Lower leg skin (tissue), 3 donors: ENCODE results near the gene PRPF38B.

Experiments used
- POLR2A ChIP-seq, 2 donors: fragments of 450-650 bp; IDR thresholded peaks; one replicate each; pipeline ENCODE4 v1.6.1; 2016 to 2017; ENCODE audit warnings: antibody characterized with exemption in 2 of 2, mild to moderate bottlenecking in 1 of 2, moderate library complexity in 1 of 2
- TF ChIP-seq, protein P1 (sequence below), 3 donors: fragments of 450-650 bp; IDR thresholded peaks; one replicate each; pipeline ENCODE4 v1.5.1; 2016; ENCODE audit warnings: antibody characterized with exemption in 3 of 3, mild to moderate bottlenecking in 3 of 3, moderate library complexity in 2 of 3

DNA sequence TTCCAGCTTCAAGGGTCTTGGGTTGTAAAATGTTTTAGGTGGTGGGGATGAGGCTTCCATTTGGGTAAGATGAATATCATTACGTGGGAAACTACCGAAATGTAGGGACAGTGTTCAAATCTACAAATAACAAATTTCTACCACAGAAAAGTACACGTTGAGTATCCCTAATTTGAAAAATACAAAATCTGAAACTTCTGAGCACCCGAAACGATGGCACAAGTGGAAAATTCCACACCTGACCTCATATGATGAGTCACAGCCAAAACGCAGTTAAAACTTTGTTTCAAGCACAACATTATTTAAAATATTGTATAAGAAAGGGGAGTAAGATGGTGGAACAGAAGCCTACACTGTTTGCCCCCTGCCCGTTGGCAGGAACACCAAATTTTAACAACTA is 22.4 kb upstream of the PRPF38B start:
- TF ChIP-seq POLR2A (IDR thresholded peaks at IDR 0.05) = no peak
- TF ChIP-seq, protein P1, sequence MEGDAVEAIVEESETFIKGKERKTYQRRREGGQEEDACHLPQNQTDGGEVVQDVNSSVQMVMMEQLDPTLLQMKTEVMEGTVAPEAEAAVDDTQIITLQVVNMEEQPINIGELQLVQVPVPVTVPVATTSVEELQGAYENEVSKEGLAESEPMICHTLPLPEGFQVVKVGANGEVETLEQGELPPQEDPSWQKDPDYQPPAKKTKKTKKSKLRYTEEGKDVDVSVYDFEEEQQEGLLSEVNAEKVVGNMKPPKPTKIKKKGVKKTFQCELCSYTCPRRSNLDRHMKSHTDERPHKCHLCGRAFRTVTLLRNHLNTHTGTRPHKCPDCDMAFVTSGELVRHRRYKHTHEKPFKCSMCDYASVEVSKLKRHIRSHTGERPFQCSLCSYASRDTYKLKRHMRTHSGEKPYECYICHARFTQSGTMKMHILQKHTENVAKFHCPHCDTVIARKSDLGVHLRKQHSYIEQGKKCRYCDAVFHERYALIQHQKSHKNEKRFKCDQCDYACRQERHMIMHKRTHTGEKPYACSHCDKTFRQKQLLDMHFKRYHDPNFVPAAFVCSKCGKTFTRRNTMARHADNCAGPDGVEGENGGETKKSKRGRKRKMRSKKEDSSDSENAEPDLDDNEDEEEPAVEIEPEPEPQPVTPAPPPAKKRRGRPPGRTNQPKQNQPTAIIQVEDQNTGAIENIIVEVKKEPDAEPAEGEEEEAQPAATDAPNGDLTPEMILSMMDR (IDR thresholded peaks at IDR 0.05) = no peak
